Prostate gland (tissue), 2 donors: ENCODE data around the gene CABCOCO1. TPM values are rescaled to one million over a fixed set of nuclear protein-coding genes. Genes with fewer than 3 reads are reported as not detected.
A peak's percentile ranks its signal among the peaks of the same experiment; 100 is the strongest.

Experiments used
- DNase-seq: peaks from one replicate; pipeline ENCODE4 v3.0.0-alpha.2; 2019; ENCODE audit warnings: low spot score
- H3K27ac ChIP-seq, 2 donors: fragments of 200-600 bp; sonication (generic); 2 replicates each; pipeline ENCODE4 v1.5.1; 2017 to 2019
- H3K27me3 ChIP-seq: fragments of 200-600 bp; sonication (generic); replicated peaks from 2 replicates; pipeline ENCODE4 v1.5.1; 2019; ENCODE audit not compliant: insufficient read depth
- H3K36me3 ChIP-seq, 2 donors: fragments of 200-600 bp; sonication (generic); 1 replicate in 1 of 2; 2 replicates in 1 of 2; pipeline versions ENCODE4 v1.5.1 to v1.8.1; 2017 to 2019
- H3K4me1 ChIP-seq: fragments of 200-600 bp; sonication (generic); replicated peaks from 2 replicates; pipeline ENCODE4 v1.5.1; 2019
- H3K4me3 ChIP-seq, 2 donors: fragments of 200-600 bp; sonication (generic); 2 replicates each; pipeline ENCODE4 v1.5.1; 2017 to 2019
- H3K9me3 ChIP-seq: fragments of 200-600 bp; sonication (generic); 2 replicates; pipeline ENCODE4 v1.5.1; 2017
- CTCF ChIP-seq, 4 experiments: fragments of 200-600 bp in 2 of 4; fragments of 450-650 bp in 2 of 4; sonication (generic) in 2 of 4; IDR thresholded peaks; 1 replicate in 3 of 4; 2 replicates in 1 of 4; pipeline ENCODE4 v1.5.1; 2016 to 2019; ENCODE audit warnings: antibody characterized with exemption in 4 of 4, mild to moderate bottlenecking in 2 of 4, moderate library complexity in 2 of 4
- POLR2A ChIP-seq: fragments of 450-650 bp; IDR thresholded peaks from one replicate; pipeline ENCODE4 v1.6.1; 2016; ENCODE audit warnings: antibody characterized with exemption, mild to moderate bottlenecking
- POLR2AphosphoS5 ChIP-seq: sonication (generic); formaldehyde crosslinking; IDR thresholded peaks from one replicate; pipeline ENCODE4 v1.6.1; 2017; ENCODE audit warnings: antibody characterized with exemption
- WGBS: methylation state at CpG from one replicate; pipeline ENCODE4 v1.1.5; 2018; 5-methylcytosine and 5-hydroxymethylcytosine counted together
- intact Hi-C: fragments of 100-400 bp; cut with DNase I; formaldehyde crosslinking; loops from one replicate; pipeline ENCODE4 v1.14.2; 2022
- total RNA-seq, 2 donors: library from RNA; depleted of rRNA; stranded (reverse); fragments of >200 nt; gene quantifications; one replicate each; pipeline ENCODE4 v1.1.0, GENCODE V29; 2016

CABCOCO1 gene
- total RNA-seq, 2 donors from 2014 or later, result 1.0 to 1.9 TPM

GRCh38 chr10:61742812-61743211 is 80.1 kb downstream of the CABCOCO1 start:
- no peak overlapping the region for H3K27ac ChIP-seq
- H3K4me3 ChIP-seq, result no peak overlapping the region
- H3K27me3 ChIP-seq, result no peaks in the 10 kb centered on the region
- no peaks in the 10 kb centered on the region for H3K36me3 ChIP-seq
- no peaks in the 10 kb centered on the region for H3K9me3 ChIP-seq
- no peaks in the 10 kb centered on the region for H3K4me1 ChIP-seq
- no peak for DNase-seq
- intact Hi-C loops, result loop anchor here (10.0 kb wide), 1 partner anchor 152 kb away; no protein-coding TSS in a partner anchor
- no peak for TF ChIP-seq POLR2AphosphoS5
- TF ChIP-seq POLR2A, result no peak
- TF ChIP-seq CTCF (IDR thresholded peaks at IDR 0.05), result no peak
- 89% methylated on average over 1 of the region's 1 CpG for WGBS

- no peaks in the 10 kb centered on the region for H3K36me3 ChIP-seq
- DNase-seq, result no peak
- H3K4me1 ChIP-seq, result no peaks in the 10 kb centered on the region
- intact Hi-C loops, result loop anchor here (10.0 kb wide), 1 partner anchor 150 kb away; no protein-coding TSS in a partner anchor
- H3K27me3 ChIP-seq, result no peaks in the 10 kb centered on the region
- H3K4me3 ChIP-seq, result no peak overlapping the region
- H3K9me3 ChIP-seq, result no peaks in the 10 kb centered on the region
- TF ChIP-seq POLR2A, result no peak
- no peak for TF ChIP-seq POLR2AphosphoS5
- no peak for TF ChIP-seq CTCF (IDR thresholded peaks at IDR 0.05)
- 96% methylated on average over 1 of the region's 1 CpG for WGBS
- no peak overlapping the region for H3K27ac ChIP-seq
Measured at GRCh38 chr10:61744469-61744868, 81.7 kb downstream of the CABCOCO1 start.

- WGBS, result 70% methylated on average over 2 of the region's 2 CpGs
- no peak overlapping the region for H3K27ac ChIP-seq
- no peaks in the 10 kb centered on the region for H3K27me3 ChIP-seq
- no peak for DNase-seq
- H3K4me1 ChIP-seq, result peaks cover 2% of the 10 kb centered on the region
- no peaks in the 10 kb centered on the region for H3K9me3 ChIP-seq
- intact Hi-C loops, result loop anchor here (10.0 kb wide), 1 partner anchor 148 kb away; no protein-coding TSS in a partner anchor
- TF ChIP-seq POLR2A, result no peak
- TF ChIP-seq CTCF (IDR thresholded peaks at IDR 0.05), result no peak
- no peak for TF ChIP-seq POLR2AphosphoS5
- H3K4me3 ChIP-seq, result no peak overlapping the region
- H3K36me3 ChIP-seq, result no peaks in the 10 kb centered on the region
Measured at GRCh38 chr10:61746377-61746776, 83.6 kb downstream of the CABCOCO1 start.

- DNase-seq, result no peak
- intact Hi-C loops, result loop anchor here (10.0 kb wide), 1 partner anchor 147 kb away; no protein-coding TSS in a partner anchor
- Histone ChIP-seq H3K4me1 (peaks cover 8% of the 10 kb centered on the region), H3K36me3 (no peaks in the 10 kb centered on the region), H3K27me3 (no peaks in the 10 kb centered on the region), H3K9me3 (no peaks in the 10 kb centered on the region), H3K4me3 (no peak overlapping the region), H3K27ac (no peak overlapping the region)
- TF ChIP-seq CTCF (IDR thresholded peaks at IDR 0.05) (no peak), POLR2A (no peak)
- WGBS, result 50% methylated on average over 2 of the region's 2 CpGs
Measured at GRCh38 chr10:61747307-61747706, 84.6 kb downstream of the CABCOCO1 start.

- intact Hi-C loops, result loop anchor here (10.0 kb wide), 1 partner anchor 146 kb away; no protein-coding TSS in a partner anchor
- H3K36me3 ChIP-seq, result no peaks in the 10 kb centered on the region
- TF ChIP-seq CTCF (IDR thresholded peaks at IDR 0.05) (no peak), POLR2AphosphoS5 (peak; percentile 62), POLR2A (no peak)
- no peaks in the 10 kb centered on the region for H3K27me3 ChIP-seq
- no peak for DNase-seq
- H3K4me1 ChIP-seq, result peaks cover 8% of the 10 kb centered on the region
- no peaks in the 10 kb centered on the region for H3K9me3 ChIP-seq
- H3K4me3 ChIP-seq, result no peak overlapping the region
- H3K27ac ChIP-seq, result peak overlapping the region; percentile 35 to 48
- WGBS, result 10% methylated on average over 3 of the region's 3 CpGs
Measured at GRCh38 chr10:61749291-61749690, 86.6 kb downstream of the CABCOCO1 start.
